CD4-positive, alpha-beta T cell treated with Interferon alpha-2 for 1 hour (primary cell): ENCODE data around the gene NAT16.

Experiments used
- DNase-seq, 2 donors: peaks; one replicate each; pipeline ENCODE4 v3.0.0-alpha.2; 2020 to 2022

Gene NAT16

DNA sequence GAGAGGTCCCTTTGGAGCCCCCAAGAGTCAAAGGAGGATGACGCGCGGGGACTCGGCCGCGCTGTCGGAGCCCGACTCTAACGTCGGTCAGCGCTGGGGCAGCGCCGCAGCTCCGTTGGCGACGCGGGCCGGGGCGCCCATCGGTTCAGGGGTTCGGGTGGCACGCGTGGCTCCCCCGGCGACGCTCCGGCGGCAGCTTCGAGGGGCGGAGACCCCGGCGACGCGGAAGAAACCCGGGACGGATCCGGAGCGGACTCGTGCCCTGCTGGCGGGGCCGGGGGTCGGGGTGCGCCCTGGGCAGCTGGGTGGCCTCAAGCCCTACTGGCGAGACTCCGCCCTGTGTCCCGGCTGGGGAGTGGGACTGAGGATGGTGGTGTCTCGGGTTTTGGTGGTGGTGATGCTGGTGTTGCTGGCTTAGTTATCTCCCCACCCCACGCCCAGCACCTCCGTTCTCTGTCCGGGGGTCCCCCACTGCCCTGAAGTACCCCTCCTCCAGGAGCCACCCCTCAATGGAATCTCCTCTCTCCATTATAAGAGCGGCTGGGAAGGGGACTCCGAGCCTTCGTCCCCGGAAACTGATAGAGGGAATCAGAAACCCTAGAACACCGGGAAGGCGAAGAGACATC lies at the start of gene NAT16:
NAT16 (minus strand) TSS at position 164 of the 626 bp plus-strand sequence. CDS start 5,486 bp downstream, outside the sequence.
- no peak for DNase-seq

- DNase-seq = no peak
Measured at GRCh38 chr7:101226721-101227120, 46.6 kb upstream of the NAT16 start.

DNA sequence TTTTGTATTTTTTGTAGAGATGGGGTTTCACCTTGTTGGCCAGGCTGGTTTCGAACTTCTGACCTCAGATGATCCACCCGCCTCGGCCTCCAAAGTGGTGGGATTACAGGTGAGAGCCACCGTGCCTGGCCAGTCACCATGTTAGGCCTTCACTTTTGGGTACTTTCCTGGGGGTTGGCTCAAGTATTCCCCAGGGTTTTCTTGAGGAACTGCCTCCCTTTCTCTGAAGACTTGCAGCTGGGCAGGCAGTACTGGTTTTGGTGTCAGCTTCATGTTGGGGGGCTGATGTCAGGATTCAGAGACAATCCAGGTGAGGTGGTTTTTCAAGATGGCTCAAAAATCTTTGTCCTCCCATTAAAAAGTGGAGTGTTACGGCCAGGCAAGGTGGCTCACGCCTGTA lies 45.6 kb upstream of the NAT16 start:
- no peak for DNase-seq

DNA sequence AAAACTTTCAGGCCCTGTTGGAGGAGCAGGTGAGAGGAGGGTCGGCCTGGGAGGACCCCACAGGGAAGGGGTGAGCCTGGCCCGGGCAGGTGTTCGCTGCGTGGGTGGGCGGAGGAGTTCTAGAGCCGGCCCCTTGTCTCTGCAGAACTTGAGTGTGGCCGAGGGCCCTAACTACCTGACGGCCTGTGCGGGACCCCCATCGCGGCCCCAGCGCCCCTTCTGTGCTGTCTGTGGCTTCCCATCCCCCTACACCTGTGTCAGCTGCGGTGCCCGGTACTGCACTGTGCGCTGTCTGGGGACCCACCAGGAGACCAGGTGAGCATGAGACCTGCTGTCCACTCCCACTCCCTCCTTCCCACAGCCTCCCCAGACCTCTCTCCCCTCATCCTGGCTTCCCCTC lies 43.4 kb upstream of the NAT16 start:
- DNase-seq = no peak

GRCh38 chr7:101222275-101222830 lies 42.3 kb upstream of the NAT16 start:
- DNase-seq = no peak

GRCh38 chr7:101220295-101220694 lies 40.2 kb upstream of the NAT16 start:
- no peak for DNase-seq

DNA sequence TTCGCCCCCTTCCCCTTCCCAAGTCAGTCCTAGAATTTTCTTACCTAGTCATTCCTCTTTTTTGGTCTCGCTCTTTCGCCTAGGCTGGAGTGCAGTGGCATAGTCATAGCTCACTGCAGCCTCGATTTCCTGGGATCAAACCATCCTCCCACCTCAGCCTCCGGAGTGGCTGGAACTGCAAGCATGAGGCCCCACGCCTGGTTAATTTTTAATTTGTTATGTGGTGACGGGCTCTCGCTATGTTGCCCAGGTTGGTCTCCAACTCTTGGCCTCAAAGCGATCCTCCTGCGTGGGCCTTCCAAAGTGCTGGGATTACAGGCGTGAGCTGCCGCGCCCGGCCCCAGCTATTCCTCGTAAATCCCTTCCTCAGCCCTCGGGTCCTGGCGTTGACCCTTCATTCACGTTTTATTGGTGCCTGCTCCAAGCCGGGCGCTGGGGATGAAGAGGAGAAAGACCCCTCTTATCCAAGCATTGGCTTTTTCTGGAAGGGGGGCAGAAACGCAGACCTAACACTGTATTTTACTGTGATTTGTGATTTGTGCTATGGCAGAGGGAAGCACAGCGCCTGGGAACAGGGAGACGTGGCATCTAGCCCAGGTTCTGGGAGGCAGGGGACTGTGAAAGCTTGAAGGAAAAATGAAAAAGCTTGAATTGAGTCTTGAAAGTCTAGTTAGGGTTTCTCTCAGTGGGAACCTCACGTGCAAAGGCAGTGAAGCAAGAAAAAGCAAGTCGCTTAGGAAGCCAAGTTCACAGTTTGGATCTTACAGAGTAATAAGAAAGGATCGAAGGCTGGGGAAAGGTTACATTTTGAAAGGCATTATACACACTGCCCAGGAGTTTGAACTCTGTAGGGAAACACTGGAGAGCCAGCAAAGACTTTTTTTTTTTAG lies 38.4 kb upstream of the NAT16 start:
- DNase-seq = no peak

DNA sequence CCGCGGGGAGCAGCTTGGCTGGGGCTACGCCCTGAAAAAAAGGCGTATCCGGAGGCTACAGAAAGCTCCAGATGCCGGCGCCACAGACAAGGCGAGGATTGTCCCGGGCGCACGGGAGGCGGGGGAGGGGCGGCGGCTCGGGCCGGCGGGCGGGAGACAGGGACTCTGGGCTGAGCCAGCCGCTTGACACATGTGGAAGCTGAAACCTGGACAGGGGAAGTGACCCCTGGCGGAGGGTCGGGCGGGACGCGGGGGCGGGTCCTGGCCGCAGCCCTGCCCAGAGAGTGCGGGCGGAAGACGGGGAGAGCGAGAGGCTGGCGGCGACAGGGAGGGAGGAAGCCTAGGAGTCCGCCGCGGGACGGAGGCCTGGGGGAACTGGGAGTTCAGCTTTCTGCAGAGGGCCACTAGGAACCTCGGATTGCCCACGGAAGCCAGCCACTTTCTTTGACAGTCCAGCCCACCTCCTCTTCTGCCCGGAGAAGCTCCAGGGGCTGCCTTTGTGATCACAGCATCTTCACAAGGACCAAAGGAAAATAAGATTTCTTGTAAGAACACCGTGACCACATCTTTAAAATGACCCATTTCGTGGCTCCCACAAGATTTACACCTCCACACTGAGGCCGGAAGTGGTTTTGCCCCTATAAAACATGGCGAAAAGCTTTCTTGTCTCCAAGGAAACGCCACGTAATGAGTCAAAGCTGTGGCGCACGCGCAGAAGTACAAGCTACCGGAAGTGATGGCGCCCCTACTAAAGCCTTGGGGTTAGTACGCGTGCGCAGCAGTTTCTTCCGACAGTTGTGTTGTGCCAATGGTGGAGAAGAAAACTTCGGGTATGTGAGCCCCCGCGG lies 37.5 kb upstream of the NAT16 start, which contains the start of the genes PLOD3 and ZNHIT1:
PLOD3 (minus strand) TSS at position 194 of the 848 bp plus-strand sequence. CDS start 307 bp downstream, outside the sequence.
ZNHIT1 (plus strand) TSS at position 778 of the 848 bp plus-strand sequence; CDS start at position 809, 31 bp downstream.
- DNase-seq = peak; percentile 97 to 98

- DNase-seq = no peak
Measured at GRCh38 chr7:101216860-101217387, 36.8 kb upstream of the NAT16 start.

DNA sequence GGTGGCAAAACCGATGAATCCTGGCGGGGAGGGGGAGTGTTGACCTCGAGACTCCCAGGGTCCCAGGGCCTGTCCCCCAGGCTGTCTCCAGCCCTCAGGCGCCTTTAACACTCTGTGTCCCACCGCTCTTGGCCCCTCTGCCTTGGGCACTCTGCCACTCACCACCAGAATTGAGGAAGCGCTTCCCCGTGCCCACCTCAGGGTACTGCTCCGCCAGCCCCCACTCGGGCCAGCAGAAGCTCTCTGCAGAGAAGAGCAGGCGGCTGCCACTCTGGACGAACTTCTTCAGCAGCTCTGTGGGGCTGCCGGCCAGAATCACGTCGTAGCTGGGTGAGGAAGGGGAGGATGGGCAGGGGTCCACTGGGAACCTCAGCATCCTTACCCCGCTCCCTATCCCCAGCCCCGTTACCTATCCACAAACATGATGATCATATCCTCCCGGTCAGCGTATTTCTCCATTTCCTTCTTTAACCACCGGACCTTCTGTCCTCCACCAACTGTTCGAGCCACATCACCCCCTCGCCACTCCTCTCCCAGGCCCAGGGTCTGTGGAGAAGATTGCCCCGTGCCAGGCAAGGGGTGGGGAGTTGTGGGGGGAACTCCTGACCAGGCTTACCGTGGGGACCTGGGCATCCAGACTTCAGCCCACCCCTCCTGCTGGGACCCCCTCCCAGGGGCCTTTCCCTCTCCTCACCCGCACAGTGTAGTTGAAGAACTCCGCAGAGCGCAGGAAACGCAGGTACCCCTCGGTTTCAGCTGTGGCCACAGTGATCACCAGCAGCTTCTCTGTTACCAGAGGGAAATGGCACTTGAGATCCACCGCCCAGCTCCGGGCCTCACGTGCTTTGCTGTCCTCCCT lies 36.1 kb upstream of the NAT16 start:
- DNase-seq = no peak

DNA sequence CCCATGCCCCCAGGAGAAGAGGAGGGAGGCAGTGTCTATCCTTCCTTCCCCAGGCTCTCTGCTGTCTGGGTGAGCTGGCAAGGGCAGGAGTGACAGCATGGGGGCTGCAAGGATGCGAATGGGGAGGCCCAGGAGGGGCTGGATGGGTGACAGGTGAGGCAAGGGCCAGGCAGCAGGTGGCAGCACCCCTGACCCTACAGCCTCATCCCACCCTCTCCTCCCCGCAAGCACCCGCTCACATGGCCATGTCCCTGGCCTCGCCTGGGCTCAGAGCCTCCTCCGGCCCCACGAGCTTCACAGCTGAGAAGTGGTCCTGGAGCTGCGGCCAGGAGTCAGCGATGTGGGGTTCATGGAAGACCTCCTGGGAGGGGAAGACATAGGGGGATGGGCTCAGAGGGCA lies 31.9 kb upstream of the NAT16 start:
- DNase-seq = no peak

DNA sequence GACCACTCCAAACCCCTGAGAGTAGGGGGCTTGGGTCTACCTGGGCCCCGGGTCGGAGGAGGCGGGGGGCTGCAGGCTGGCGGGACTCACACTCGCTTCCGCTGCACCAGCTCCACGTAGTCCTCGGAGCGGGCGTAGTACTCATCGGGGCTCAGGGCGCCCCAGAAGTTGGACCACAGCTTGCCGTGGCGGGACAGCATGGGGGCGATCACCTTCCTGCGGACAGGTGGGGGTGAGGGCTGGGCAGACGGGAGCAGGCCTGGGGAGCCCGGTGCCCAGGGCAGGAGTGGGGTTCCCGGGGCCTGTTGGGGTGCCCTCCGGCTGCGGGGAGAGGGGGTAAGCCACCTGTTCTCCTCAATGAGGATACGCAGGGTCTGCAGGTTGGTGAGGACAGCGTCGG lies 31.4 kb upstream of the NAT16 start:
- no peak for DNase-seq

DNA sequence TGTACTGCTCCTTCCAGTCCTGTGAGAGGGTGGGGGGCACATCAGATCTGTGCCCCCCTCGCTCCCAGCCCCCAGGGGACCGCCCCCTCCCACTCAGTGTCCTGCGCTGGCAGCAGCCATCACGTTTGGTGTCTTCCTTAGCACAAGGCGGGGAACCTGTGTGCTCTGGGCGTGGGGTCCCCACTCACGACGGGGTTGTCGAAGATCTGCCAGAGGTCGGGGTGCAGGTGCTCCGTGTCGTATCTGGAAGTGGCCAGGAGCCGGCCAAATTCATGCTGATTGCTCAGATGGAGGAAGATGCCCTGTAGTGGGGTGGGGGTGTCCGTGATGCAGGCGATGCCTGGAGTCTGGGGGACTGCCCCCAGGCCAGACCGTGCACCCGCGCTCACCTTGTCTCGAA lies 30.1 kb upstream of the NAT16 start:
- DNase-seq = no peak

- DNase-seq = no peak
Measured at GRCh38 chr7:101208794-101209193, 28.7 kb upstream of the NAT16 start.

DNA sequence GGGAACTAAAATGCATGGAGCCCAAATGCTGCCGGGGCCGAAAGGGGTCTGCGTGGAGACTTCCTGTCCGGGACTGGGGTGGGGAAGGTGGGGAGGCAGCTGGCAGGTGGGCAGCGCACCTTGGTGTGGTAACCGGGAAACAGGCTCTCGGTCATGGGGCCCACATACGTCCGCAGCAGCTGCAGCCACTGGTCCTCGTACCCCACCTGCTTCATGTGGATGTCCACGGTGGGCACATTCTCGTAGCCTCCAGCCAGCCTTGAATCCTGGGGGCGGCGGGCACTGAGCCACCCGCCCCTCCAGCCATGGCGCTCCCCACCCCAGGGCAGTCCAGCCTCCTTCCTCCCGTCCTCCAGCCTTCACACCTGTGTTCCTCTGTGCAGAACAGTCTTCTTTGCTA lies 27.4 kb upstream of the NAT16 start:
- no peak for DNase-seq

- DNase-seq = no peak
Measured at GRCh38 chr7:101206665-101207042, 26.6 kb upstream of the NAT16 start.

DNA sequence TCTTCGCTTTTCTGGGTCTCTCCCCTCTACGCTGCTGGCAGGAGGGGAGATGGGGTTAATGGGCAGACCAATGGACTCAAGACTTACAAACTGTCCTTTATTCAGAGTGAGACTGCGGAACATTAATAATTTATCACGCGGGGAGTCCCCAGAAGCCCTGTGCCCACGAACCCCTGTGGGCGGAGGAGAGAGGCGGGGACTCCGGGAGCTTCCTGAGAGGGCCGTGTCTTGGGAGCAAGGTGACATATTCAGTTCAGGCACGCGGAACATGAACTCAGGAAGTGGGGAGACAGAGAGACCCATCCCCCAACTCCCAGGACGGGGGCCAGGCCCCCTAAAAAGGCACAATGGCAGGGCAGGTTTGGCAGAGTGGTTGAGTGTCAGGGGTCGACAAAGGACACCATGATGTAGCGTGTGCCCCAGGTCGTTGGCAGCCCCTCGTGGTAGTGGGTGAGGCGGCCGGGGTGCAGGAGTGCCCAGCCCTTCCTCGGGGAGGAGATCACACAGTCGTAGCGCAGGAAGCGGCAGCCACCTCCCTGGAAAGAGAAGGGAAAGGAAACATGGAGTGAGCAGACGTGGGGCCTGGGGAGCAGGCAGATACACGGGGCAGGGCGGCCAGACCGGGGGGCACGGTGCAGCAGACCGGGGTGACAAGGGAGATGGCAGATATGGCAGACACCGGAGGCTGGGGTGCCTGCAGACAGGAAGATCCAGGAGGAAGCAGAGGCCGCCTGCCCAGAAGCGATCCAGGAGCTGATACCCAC lies 26.0 kb upstream of the NAT16 start:
- no peak for DNase-seq

DNA sequence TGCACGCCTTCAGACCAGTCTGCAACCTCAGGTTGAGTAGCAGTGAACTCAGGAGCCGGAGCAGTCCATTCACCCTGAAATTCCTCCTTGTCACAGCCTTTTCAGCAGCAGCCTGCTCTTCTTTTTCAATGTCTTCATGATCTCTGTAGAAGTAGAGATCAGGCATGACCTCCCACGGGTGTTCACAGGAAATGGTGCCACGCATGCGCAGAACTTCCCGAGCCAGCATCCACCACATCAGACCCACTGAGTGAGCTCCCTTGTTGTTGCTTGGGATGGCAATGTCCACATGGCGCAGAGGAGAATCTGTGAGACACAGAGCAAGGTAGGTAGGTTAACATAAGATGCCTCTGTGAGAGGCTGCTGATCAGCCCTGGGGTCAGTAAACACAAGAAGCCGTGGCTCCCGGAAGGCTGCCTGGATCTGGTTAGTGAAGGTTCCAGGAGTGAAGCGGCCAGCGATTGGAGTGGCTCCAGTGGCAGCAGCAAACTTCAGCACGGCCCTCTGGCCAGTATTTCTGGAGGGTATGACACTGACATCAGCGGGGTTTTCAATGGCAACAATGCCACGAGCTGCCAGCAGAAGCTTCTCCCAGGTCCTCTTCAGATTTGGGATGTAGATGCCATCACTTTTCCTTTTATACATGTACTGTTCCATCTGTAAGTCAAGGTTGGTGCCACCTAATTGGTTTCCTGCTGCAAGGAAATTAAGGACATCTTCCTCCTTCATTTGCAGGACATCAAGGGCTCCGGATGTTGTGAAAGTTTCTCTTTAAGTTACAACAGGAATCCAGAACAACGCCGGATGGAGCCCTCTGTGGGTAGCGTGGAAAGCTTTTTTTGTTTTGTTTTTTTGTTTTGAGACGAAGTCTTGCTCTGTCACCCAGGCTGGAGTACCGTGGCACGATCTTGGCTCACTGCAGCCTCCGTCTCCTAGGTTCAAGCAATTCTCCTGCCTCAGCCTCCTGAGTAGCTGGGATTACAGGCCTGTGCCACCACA lies 23.9 kb upstream of the NAT16 start:
- DNase-seq = peak; percentile 18 to 44

GRCh38 chr7:101202603-101202918 lies 22.5 kb upstream of the NAT16 start:
- DNase-seq = no peak
